ENCODE measurements around the gene PBX1. TPM values are rescaled to one million over a fixed set of nuclear protein-coding genes. Genes with fewer than 3 reads are reported as not detected.

The PBX1 gene
- total RNA-seq, 3 donors from 2014 or later (not counting 1 experiment from before 2014, with no cell fraction given) = 0.54 to 3.5 (median 1.4) TPM

GRCh38 chr1:164841702-164842465, 282.9 kb downstream of the PBX1 start:
- Histone ChIP-seq H3K4me3 (ENCODE audit: low read length) (no peak overlapping the region), H3K36me3 (ENCODE audit: control insufficient read depth, insufficient read depth, low read length) (no peaks in the 10 kb centered on the region), H3K27ac (ENCODE audit: low read length) (no peak overlapping the region), H3K9me3 (ENCODE audit: control insufficient read depth, insufficient read depth, low read length) (no peaks in the 10 kb centered on the region), H3K27me3 (ENCODE audit: control insufficient read depth, insufficient read depth, low read length) (no peaks in the 10 kb centered on the region), H3K4me1 (ENCODE audit: control insufficient read depth, insufficient read depth, low read length) (no peaks in the 10 kb centered on the region)
- TF ChIP-seq CTCF (IDR thresholded peaks at IDR 0.05) = no peak
- intact Hi-C loops (cut with micrococcal nuclease) = no loop called here
- Mint-ChIP-seq H3K27me3 (ENCODE audit: low read depth in 2 of 2) (peaks cover 6 to 11% of the 10 kb centered on the region in 2 donors), H3K36me3 (no peaks in the 10 kb centered on the region), H3K4me1 (no peaks in the 10 kb centered on the region), H3K27ac (no peak overlapping the region), H3K4me3 (no peak overlapping the region), H3K9me3 (no peaks in the 10 kb centered on the region)
- WGBS (ENCODE audit: insufficient coverage) = 85% methylated on average over 14 of the region's 14 CpGs
- ATAC-seq (no peak), DNase-seq (no peak)

- Mint-ChIP-seq H3K27me3 (ENCODE audit: low read depth in 2 of 2) (peaks cover 9 to 11% of the 10 kb centered on the region in 2 donors), H3K36me3 (no peaks in the 10 kb centered on the region), H3K4me3 (no peak overlapping the region), H3K4me1 (no peaks in the 10 kb centered on the region), H3K9me3 (no peaks in the 10 kb centered on the region), H3K27ac (no peak overlapping the region)
- H3K27ac ChIP-seq (ENCODE audit: low read length) = no peak overlapping the region
- no peaks in the 10 kb centered on the region for H3K9me3 ChIP-seq (ENCODE audit: control insufficient read depth, insufficient read depth, low read length)
- H3K4me1 ChIP-seq (ENCODE audit: control insufficient read depth, insufficient read depth, low read length) = no peaks in the 10 kb centered on the region
- DNase-seq = no peak
- no peaks in the 10 kb centered on the region for H3K27me3 ChIP-seq (ENCODE audit: control insufficient read depth, insufficient read depth, low read length)
- ATAC-seq = no peak
- intact Hi-C loops (cut with micrococcal nuclease) = no loop called here
- H3K36me3 ChIP-seq (ENCODE audit: control insufficient read depth, insufficient read depth, low read length) = no peaks in the 10 kb centered on the region
- 85% methylated on average over 9 of the region's 10 CpGs for WGBS (ENCODE audit: insufficient coverage)
- no peak overlapping the region for H3K4me3 ChIP-seq (ENCODE audit: low read length)
- TF ChIP-seq CTCF (IDR thresholded peaks at IDR 0.05) = no peak
These were observed 283.9 kb downstream of the PBX1 start for GRCh38 chr1:164842870-164843269.

GRCh38 chr1:164843743-164844500, 284.9 kb downstream of the PBX1 start:
- no peaks in the 10 kb centered on the region for H3K36me3 ChIP-seq (ENCODE audit: control insufficient read depth, insufficient read depth, low read length)
- Mint-ChIP-seq H3K27me3 (ENCODE audit: low read depth in 2 of 2) (peaks cover 7 to 18% of the 10 kb centered on the region in 2 donors), H3K36me3 (no peaks in the 10 kb centered on the region), H3K9me3 (no peaks in the 10 kb centered on the region), H3K4me3 (no peak overlapping the region), H3K4me1 (no peaks in the 10 kb centered on the region), H3K27ac (no peak overlapping the region)
- H3K9me3 ChIP-seq (ENCODE audit: control insufficient read depth, insufficient read depth, low read length) = no peaks in the 10 kb centered on the region
- no peaks in the 10 kb centered on the region for H3K27me3 ChIP-seq (ENCODE audit: control insufficient read depth, insufficient read depth, low read length)
- no peaks in the 10 kb centered on the region for H3K4me1 ChIP-seq (ENCODE audit: control insufficient read depth, insufficient read depth, low read length)
- intact Hi-C loops (cut with micrococcal nuclease) = no loop called here
- no peak overlapping the region for H3K27ac ChIP-seq (ENCODE audit: low read length)
- DNase-seq (no peak), ATAC-seq (no peak)
- H3K4me3 ChIP-seq (ENCODE audit: low read length) = no peak overlapping the region
- WGBS (ENCODE audit: insufficient coverage) = 86% methylated on average over 3 of the region's 3 CpGs
- no peak for TF ChIP-seq CTCF (IDR thresholded peaks at IDR 0.05)
